Activated CD8-positive, alpha-beta T cell treated with anti-CD3 and anti-CD28 coated beads for 36 hours (primary cell): Measurements from ENCODE around the gene UBXN10. TPM values are rescaled to one million over a fixed set of nuclear protein-coding genes. Genes with fewer than 3 reads are reported as not detected.
A peak's percentile ranks its signal among the peaks of the same experiment; 100 is the strongest.

Experiments used
- ATAC-seq: fragments of 200-7000 bp; cut with Tn5 transposase; one replicate; pipeline ENCODE4 v1.10.0; 2021; ENCODE audit warnings: mild to moderate bottlenecking, moderate library complexity
- CTCF ChIA-PET: fragments of 350-600 bp; sonication (Branson Sonifier 250); formaldehyde crosslinking; loops from one replicate; lab custom pipeline; 2021; ENCODE audit warnings: antibody characterized with exemption; lab: Charles Lee
- POLR2A ChIA-PET: fragments of 350-600 bp; sonication (Branson Sonifier 250); formaldehyde crosslinking; loops from one replicate; lab custom pipeline; 2021; ENCODE audit warnings: antibody characterized with exemption; lab: Charles Lee
- DNase-seq: peaks from one replicate; pipeline ENCODE4 v3.0.0-alpha.2; 2020
- H3K27ac Mint-ChIP-seq: one replicate; pipeline ENCODE4 v1.8.0; 2021; ENCODE audit warnings: mild to moderate bottlenecking, mixed read lengths
- H3K27me3 Mint-ChIP-seq: one replicate; pipeline ENCODE4 v1.8.0; 2021; ENCODE audit warnings: mixed read lengths
- H3K36me3 Mint-ChIP-seq: one replicate; pipeline ENCODE4 v1.8.0; 2021; ENCODE audit warnings: low read depth, mixed read lengths
- H3K4me1 Mint-ChIP-seq: one replicate; pipeline ENCODE4 v1.8.0; 2021; ENCODE audit warnings: low read depth, mixed read lengths
- H3K4me3 Mint-ChIP-seq: one replicate; pipeline ENCODE4 v1.8.0; 2021; ENCODE audit warnings: mild to moderate bottlenecking, moderate library complexity, mixed read lengths
- H3K9me3 Mint-ChIP-seq: one replicate; pipeline ENCODE4 v1.8.0; 2021; ENCODE audit warnings: mixed read lengths
- CTCF ChIP-seq: fragments of 200-600 bp; IDR thresholded peaks from one replicate; pipeline ENCODE4 v1.8.0; 2022; ENCODE audit warnings: antibody characterized with exemption, mild to moderate bottlenecking
- intact Hi-C: fragments of 100-400 bp; cut with micrococcal nuclease; formaldehyde crosslinking; loops from one replicate; pipeline ENCODE4 v1.10.0; 2022
- total RNA-seq, 2 experiments: library from RNA; stranded (reverse); gene quantifications; one replicate each; pipeline ENCODE4 v1.2.3, GENCODE V29; 2021

The UBXN10 gene
- total RNA-seq, result under 1 TPM; 0.34 to 0.45 TPM

GRCh38 chr1:20185834-20186782 lies at the start of gene UBXN10, which contains the start of gene PLA2G2C:
UBXN10 (plus strand) TSS chr1:20186096; CDS start chr1:20190562, 4,466 bp downstream.
PLA2G2C (minus strand) TSS chr1:20186518; CDS start chr1:20177363, 9,155 bp downstream.
- ATAC-seq (peak; percentile 63), DNase-seq (peak; percentile 93)
- H3K27ac Mint-ChIP-seq, result peak within 1 kb of the TSS; percentile 90
- H3K36me3 Mint-ChIP-seq, result peaks cover 2% of the 10 kb centered on the region
- H3K4me3 Mint-ChIP-seq, result peak within 1 kb of the TSS; percentile 75
- no peaks in the 10 kb centered on the region for H3K9me3 Mint-ChIP-seq
- no peak for TF ChIP-seq CTCF
- intact Hi-C loops, result no loop called here
- H3K27me3 Mint-ChIP-seq, result peaks cover 18% of the 10 kb centered on the region
- ChIA-PET POLR2A (interaction anchor here (1.7 kb wide), 1 partner anchor 12 kb away, joined by 4 read pairs; no protein-coding TSS in a partner anchor), CTCF (interaction anchor here (1.9 kb wide), 1 partner anchor 308 kb away, joined by 7 read pairs; no protein-coding TSS in a partner anchor)
- H3K4me1 Mint-ChIP-seq, result peaks cover 39% of the 10 kb centered on the region

- CTCF ChIA-PET, result no interaction called here
- ATAC-seq, result no peak
- H3K4me1 Mint-ChIP-seq, result no peaks in the 10 kb centered on the region
- no peak for TF ChIP-seq CTCF
- intact Hi-C loops, result no loop called here
- peaks cover 10% of the 10 kb centered on the region for H3K27me3 Mint-ChIP-seq
- H3K27ac Mint-ChIP-seq, result no peak overlapping the region
- no peaks in the 10 kb centered on the region for H3K36me3 Mint-ChIP-seq
- no peaks in the 10 kb centered on the region for H3K9me3 Mint-ChIP-seq
- no peak for DNase-seq
- no peak overlapping the region for H3K4me3 Mint-ChIP-seq
- POLR2A ChIA-PET, result no interaction called here
Measured at GRCh38 chr1:20136249-20136648, 49.6 kb upstream of the UBXN10 start.

- no peak overlapping the region for H3K4me3 Mint-ChIP-seq
- ChIA-PET POLR2A (no interaction called here), CTCF (no interaction called here)
- TF ChIP-seq CTCF, result no peak
- intact Hi-C loops, result no loop called here
- ATAC-seq (no peak), DNase-seq (no peak)
- peaks cover 8% of the 10 kb centered on the region for H3K27me3 Mint-ChIP-seq
- no peak overlapping the region for H3K27ac Mint-ChIP-seq
- no peaks in the 10 kb centered on the region for H3K9me3 Mint-ChIP-seq
- H3K36me3 Mint-ChIP-seq, result no peaks in the 10 kb centered on the region
- H3K4me1 Mint-ChIP-seq, result no peaks in the 10 kb centered on the region
Measured at GRCh38 chr1:20137055-20137454, 48.8 kb upstream of the UBXN10 start.

- H3K36me3 Mint-ChIP-seq, result no peaks in the 10 kb centered on the region
- intact Hi-C loops, result no loop called here
- no peak for ATAC-seq
- no peak overlapping the region for H3K27ac Mint-ChIP-seq
- H3K4me3 Mint-ChIP-seq, result no peak overlapping the region
- no peaks in the 10 kb centered on the region for H3K9me3 Mint-ChIP-seq
- no peak for DNase-seq
- H3K27me3 Mint-ChIP-seq, result peaks cover 8% of the 10 kb centered on the region
- ChIA-PET POLR2A (no interaction called here), CTCF (no interaction called here)
- H3K4me1 Mint-ChIP-seq, result no peaks in the 10 kb centered on the region
- no peak for TF ChIP-seq CTCF
Measured at GRCh38 chr1:20137604-20138003, 48.3 kb upstream of the UBXN10 start.

- DNase-seq (no peak), ATAC-seq (no peak)
- TF ChIP-seq CTCF, result no peak
- no peaks in the 10 kb centered on the region for H3K4me1 Mint-ChIP-seq
- ChIA-PET CTCF (no interaction called here), POLR2A (interaction anchor here (0.6 kb wide), 1 partner anchor 89 kb away, joined by 3 read pairs; no protein-coding TSS in a partner anchor)
- H3K4me3 Mint-ChIP-seq, result no peak overlapping the region
- intact Hi-C loops, result no loop called here
- no peak overlapping the region for H3K27ac Mint-ChIP-seq
- H3K36me3 Mint-ChIP-seq, result no peaks in the 10 kb centered on the region
- no peaks in the 10 kb centered on the region for H3K9me3 Mint-ChIP-seq
- peaks cover 6% of the 10 kb centered on the region for H3K27me3 Mint-ChIP-seq
Measured at GRCh38 chr1:20138346-20138745, 47.5 kb upstream of the UBXN10 start.
